GM10266 (cell line): ENCODE measurements around the gene CDC6.
"Not testable (repeated sequence)": the region's sequence is repeated elsewhere in the genome, so short reads cannot be mapped to it uniquely, and the experiment has no call there.

Experiments
- DNase-seq: peaks from one replicate; pipeline ENCODE4 v3.0.0; 2012; ENCODE audit errors: extremely low spot score
- CTCF ChIP-seq: IDR thresholded peaks from 2 replicates; pipeline ENCODE4 v1.5.1; 2012; ENCODE audit warnings: mild to moderate bottlenecking, low read depth; ENCODE audit not compliant: control insufficient read depth, insufficient read depth; ENCODE audit errors: missing control alignments

Gene CDC6

GRCh38 chr17:40298726-40299125 lies 11.0 kb downstream of the CDC6 start:
- DNase-seq, result no peak
- no peak for TF ChIP-seq CTCF

- not testable (repeated sequence) for DNase-seq
Measured at GRCh38 chr17:40299159-40299757, 11.6 kb downstream of the CDC6 start.

GRCh38 chr17:40301315-40301714 lies 13.6 kb downstream of the CDC6 start:
- TF ChIP-seq CTCF, result no peak
- no peak for DNase-seq

- peak; percentile 70 for TF ChIP-seq CTCF
- peak; percentile 62 for DNase-seq
Measured at GRCh38 chr17:40303009-40303657, 15.5 kb downstream of the CDC6 start.

GRCh38 chr17:40303708-40304551 lies 16.3 kb downstream of the CDC6 start:
- no peak for DNase-seq
- TF ChIP-seq CTCF, result no peak

GRCh38 chr17:40304552-40304863 lies 16.8 kb downstream of the CDC6 start:
- DNase-seq, result not testable (repeated sequence)

GRCh38 chr17:40304866-40305265 lies 17.2 kb downstream of the CDC6 start:
- not testable (repeated sequence) for DNase-seq

- no peak for DNase-seq
Measured at GRCh38 chr17:40306395-40306794, 18.7 kb downstream of the CDC6 start.

More at GRCh38 chr17:40306395-40306794, 18.7 kb downstream of the CDC6 start:
- no peak for TF ChIP-seq CTCF
